ENCODE results near the gene CCT2.
A peak's percentile ranks its signal among the peaks of the same experiment; 100 is the strongest.

The CCT2 gene

GRCh38 chr12:69630191-69630590 is 44.9 kb downstream of the CCT2 start:
- Mint-ChIP-seq H3K27ac (no peak overlapping the region), H3K36me3 (ENCODE audit: low read depth) (no peaks in the 10 kb centered on the region), H3K9me3 (no peaks in the 10 kb centered on the region), H3K27me3 (ENCODE audit: low read depth) (peaks cover 13% of the 10 kb centered on the region), H3K4me3 (no peak overlapping the region), H3K4me1 (no peaks in the 10 kb centered on the region)
- no peak for TF ChIP-seq CTCF (IDR thresholded peaks at IDR 0.05; ENCODE audit: unreplicated experiment in 3 of 3)

- peaks cover 8% of the 10 kb centered on the region for H3K27me3 Mint-ChIP-seq (ENCODE audit: low read depth)
- H3K27ac Mint-ChIP-seq: no peak overlapping the region
- no peaks in the 10 kb centered on the region for H3K36me3 Mint-ChIP-seq (ENCODE audit: low read depth)
- H3K4me1 Mint-ChIP-seq: no peaks in the 10 kb centered on the region
- H3K9me3 Mint-ChIP-seq: no peaks in the 10 kb centered on the region
- no peak overlapping the region for H3K4me3 Mint-ChIP-seq
- peak in 1 of 3 experiments; percentile 19 for TF ChIP-seq CTCF (IDR thresholded peaks at IDR 0.05; ENCODE audit: unreplicated experiment in 3 of 3)
These were observed 47.8 kb downstream of the CCT2 start for GRCh38 chr12:69633061-69633460.

- no peaks in the 10 kb centered on the region for H3K9me3 Mint-ChIP-seq
- no peak overlapping the region for H3K27ac Mint-ChIP-seq
- TF ChIP-seq CTCF (IDR thresholded peaks at IDR 0.05; ENCODE audit: unreplicated experiment in 3 of 3): peak; percentile 78 to 83 (median 79)
- H3K4me3 Mint-ChIP-seq: no peak overlapping the region
- no peaks in the 10 kb centered on the region for H3K36me3 Mint-ChIP-seq (ENCODE audit: low read depth)
- H3K27me3 Mint-ChIP-seq (ENCODE audit: low read depth): peaks cover 7% of the 10 kb centered on the region
- H3K4me1 Mint-ChIP-seq: no peaks in the 10 kb centered on the region
These were observed 54.2 kb downstream of the CCT2 start for GRCh38 chr12:69639400-69640016.

- Mint-ChIP-seq H3K4me1 (no peaks in the 10 kb centered on the region), H3K27me3 (ENCODE audit: low read depth) (peaks cover 7% of the 10 kb centered on the region), H3K4me3 (no peak overlapping the region), H3K36me3 (ENCODE audit: low read depth) (no peaks in the 10 kb centered on the region), H3K9me3 (no peaks in the 10 kb centered on the region), H3K27ac (no peak overlapping the region)
- no peak for TF ChIP-seq CTCF (IDR thresholded peaks at IDR 0.05; ENCODE audit: unreplicated experiment in 3 of 3)
These were observed 56.3 kb downstream of the CCT2 start for GRCh38 chr12:69641546-69641945.

- Mint-ChIP-seq H3K4me3 (no peak overlapping the region), H3K36me3 (ENCODE audit: low read depth) (no peaks in the 10 kb centered on the region), H3K27me3 (ENCODE audit: low read depth) (peaks cover 11% of the 10 kb centered on the region), H3K27ac (no peak overlapping the region), H3K9me3 (no peaks in the 10 kb centered on the region), H3K4me1 (no peaks in the 10 kb centered on the region)
- no peak for TF ChIP-seq CTCF (IDR thresholded peaks at IDR 0.05; ENCODE audit: unreplicated experiment in 3 of 3)
These were observed 57.3 kb downstream of the CCT2 start for GRCh38 chr12:69642531-69642930.

- Mint-ChIP-seq H3K4me3 (no peak overlapping the region), H3K36me3 (ENCODE audit: low read depth) (no peaks in the 10 kb centered on the region), H3K27me3 (ENCODE audit: low read depth) (peaks cover 11% of the 10 kb centered on the region), H3K9me3 (no peaks in the 10 kb centered on the region), H3K27ac (no peak overlapping the region), H3K4me1 (peaks cover 3% of the 10 kb centered on the region)
- TF ChIP-seq CTCF (IDR thresholded peaks at IDR 0.05; ENCODE audit: unreplicated experiment in 3 of 3): no peak
These were observed 59.3 kb downstream of the CCT2 start for GRCh38 chr12:69644511-69644910.

All from nephron (organoid).